PC-3 (cell line): ENCODE results near the gene SAMD13. TPM values are rescaled to one million over a fixed set of nuclear protein-coding genes. Genes with fewer than 3 reads are reported as not detected.

ENCODE experiments used
- ATAC-seq: fragments of 200-7000 bp; cut with Tn5 transposase; 2 replicates; pipeline ENCODE4 v1.9.1; 2020; ENCODE audit warnings: mild to moderate bottlenecking, moderate library complexity
- BruUV-seq: library from RNA; stranded (reverse); fragments of 400-500 nt; replicated peaks from 2 replicates; lab custom pipeline; 2021; lab: Mats Ljungman, UMichigan
- CTCF ChIA-PET: fragments of 300-600 bp; sonication (Branson Sonifier 250); formaldehyde crosslinking; loops from one replicate; lab custom pipeline; 2022; ENCODE audit warnings: antibody characterized with exemption; lab: Charles Lee
- POLR2A ChIA-PET: fragments of 300-600 bp; sonication (Branson Sonifier 250); formaldehyde crosslinking; loops from one replicate; lab custom pipeline; 2022; ENCODE audit warnings: antibody characterized with exemption; ENCODE audit not compliant: unreplicated experiment; lab: Charles Lee
- DNase-seq: peaks from one replicate; pipeline ENCODE4 v3.0.0-alpha.2; 2015
- H2AFZ ChIP-seq: fragments of 300-600 bp; sonication (generic); 2 replicates; pipeline ENCODE4 v1.6.0; 2016; ENCODE audit warnings: antibody characterized with exemption, low read length
- H3F3A ChIP-seq: fragments of 300-600 bp; sonication (generic); one replicate; pipeline ENCODE4 v1.6.0; 2017; ENCODE audit warnings: antibody characterized with exemption, low read length, control low read depth, mild to moderate bottlenecking; ENCODE audit not compliant: unreplicated experiment
- H3K27ac ChIP-seq: fragments of 300-600 bp; sonication (generic); 2 replicates; pipeline ENCODE4 v1.5.1; 2016; ENCODE audit warnings: mild to moderate bottlenecking, low read length
- H3K27me3 ChIP-seq: fragments of 300-600 bp; sonication (generic); 2 replicates; pipeline ENCODE4 v1.6.1; 2016; ENCODE audit warnings: low read length, mixed read lengths
- H3K36me3 ChIP-seq: fragments of 300-600 bp; sonication (generic); 2 replicates; pipeline ENCODE4 v1.6.1; 2016; ENCODE audit warnings: low read depth, mixed run types, low read length, mixed read lengths
- H3K4me1 ChIP-seq: fragments of 300-600 bp; sonication (generic); 2 replicates; pipeline ENCODE4 v1.5.1; 2016; ENCODE audit warnings: low read length; ENCODE audit not compliant: insufficient read depth
- H3K4me2 ChIP-seq: fragments of 300-600 bp; sonication (generic); 2 replicates; pipeline ENCODE4 v1.6.0; 2016; ENCODE audit warnings: low read length
- H3K4me3 ChIP-seq: fragments of 300-600 bp; sonication (generic); 2 replicates; pipeline ENCODE4 v1.5.1; 2016; ENCODE audit warnings: mild to moderate bottlenecking, low read length, mixed read lengths
- H3K79me2 ChIP-seq: fragments of 300-600 bp; sonication (generic); 2 replicates; pipeline ENCODE4 v1.6.1; 2017; ENCODE audit warnings: low read length, mixed read lengths
- H3K9ac ChIP-seq: fragments of 300-600 bp; sonication (generic); 2 replicates; pipeline ENCODE4 v1.6.0; 2016; ENCODE audit warnings: mild to moderate bottlenecking, low read length
- H3K9me2 ChIP-seq: fragments of 300-600 bp; sonication (generic); replicated peaks from 2 replicates; pipeline ENCODE4 v1.6.1; 2016; ENCODE audit warnings: mixed run types, low read length, mixed read lengths
- H3K9me3 ChIP-seq: fragments of 300-600 bp; sonication (generic); 2 replicates; pipeline ENCODE4 v1.6.1; 2016; ENCODE audit warnings: low read length, mixed read lengths
- H4K20me1 ChIP-seq: fragments of 300-600 bp; sonication (generic); 2 replicates; pipeline ENCODE4 v1.6.1; 2016; ENCODE audit warnings: low read length, mixed read lengths
- EZH2 ChIP-seq: fragments of 300-600 bp; sonication (generic); IDR thresholded peaks from one replicate; pipeline ENCODE4 v1.6.1; 2017; ENCODE audit warnings: antibody characterized with exemption, mild to moderate bottlenecking, low read length; ENCODE audit not compliant: unreplicated experiment
- EZH2phosphoT487 ChIP-seq: fragments of 300-600 bp; sonication (generic); IDR thresholded peaks from 2 replicates; pipeline ENCODE4 v1.6.1; 2018; ENCODE audit warnings: mild to moderate bottlenecking, antibody characterized with exemption, low read length, borderline replicate concordance
- intact Hi-C: fragments of 100-400 bp; cut with micrococcal nuclease; formaldehyde crosslinking; loops from 2 replicates; pipeline ENCODE4 v1.9.0; 2023
- total RNA-seq: library from RNA; depleted of rRNA; stranded (reverse); fragments of >200 nt; gene quantifications from 2 replicates; pipeline ENCODE4 v1.2.3, GENCODE V29; 2014
- TF ChIP-seq, protein P1 (sequence below): fragments of 300-600 bp; sonication (generic); conservative IDR thresholded peaks from 2 replicates; pipeline ENCODE4 v1.5.1; 2017; ENCODE audit warnings: antibody characterized with exemption, low read depth, mild to moderate bottlenecking, low read length

SAMD13 gene
- total RNA-seq, 1 experiment from 2014 or later, result 1.1 TPM

DNA sequence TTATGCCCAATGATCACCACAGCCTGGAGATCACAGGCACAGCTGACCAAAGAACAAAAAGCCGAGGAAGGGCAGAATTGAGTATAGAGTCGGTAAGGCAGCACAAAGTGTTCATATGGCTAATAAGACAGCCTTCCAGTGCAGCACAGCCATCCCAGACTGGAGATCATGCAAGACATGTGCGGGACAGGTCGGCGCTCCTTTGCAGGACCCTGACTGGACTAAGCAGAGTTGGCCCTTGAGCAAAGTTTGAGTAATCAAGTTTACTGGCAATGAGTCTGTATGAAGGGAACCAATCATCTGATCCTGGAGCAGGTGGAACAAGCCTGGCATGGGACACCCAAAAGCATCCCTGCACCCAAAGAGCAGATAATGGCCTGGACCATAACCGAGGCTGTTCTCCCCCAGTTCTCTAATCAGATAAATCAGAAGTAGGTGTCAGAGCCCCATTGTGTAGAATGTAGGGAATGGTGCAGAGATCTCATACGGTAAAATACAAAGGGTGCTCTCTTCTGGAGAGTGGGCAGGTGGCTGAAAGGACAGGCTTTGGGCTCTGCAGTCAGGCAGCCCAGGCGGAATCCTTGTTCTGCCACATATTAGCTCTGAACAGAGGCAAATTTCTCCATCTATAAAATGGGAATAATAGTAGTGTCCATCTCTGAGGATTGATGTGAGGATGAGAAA, 86.1 kb downstream of the SAMD13 start:
- Histone ChIP-seq H2AFZ (no peak overlapping the region), H3K9me2 (no peaks in the 10 kb centered on the region), H3K27me3 (no peaks in the 10 kb centered on the region), H3K4me3 (no peak overlapping the region), H3K27ac (no peak overlapping the region), H3F3A (no peaks in the 10 kb centered on the region), H3K9ac (no peak overlapping the region), H3K36me3 (no peaks in the 10 kb centered on the region), H4K20me1 (no peaks in the 10 kb centered on the region), H3K79me2 (no peaks in the 10 kb centered on the region), H3K4me2 (no peak overlapping the region), H3K4me1 (peaks cover 7% of the 10 kb centered on the region), H3K9me3 (no peaks in the 10 kb centered on the region)
- TF ChIP-seq, protein P1, sequence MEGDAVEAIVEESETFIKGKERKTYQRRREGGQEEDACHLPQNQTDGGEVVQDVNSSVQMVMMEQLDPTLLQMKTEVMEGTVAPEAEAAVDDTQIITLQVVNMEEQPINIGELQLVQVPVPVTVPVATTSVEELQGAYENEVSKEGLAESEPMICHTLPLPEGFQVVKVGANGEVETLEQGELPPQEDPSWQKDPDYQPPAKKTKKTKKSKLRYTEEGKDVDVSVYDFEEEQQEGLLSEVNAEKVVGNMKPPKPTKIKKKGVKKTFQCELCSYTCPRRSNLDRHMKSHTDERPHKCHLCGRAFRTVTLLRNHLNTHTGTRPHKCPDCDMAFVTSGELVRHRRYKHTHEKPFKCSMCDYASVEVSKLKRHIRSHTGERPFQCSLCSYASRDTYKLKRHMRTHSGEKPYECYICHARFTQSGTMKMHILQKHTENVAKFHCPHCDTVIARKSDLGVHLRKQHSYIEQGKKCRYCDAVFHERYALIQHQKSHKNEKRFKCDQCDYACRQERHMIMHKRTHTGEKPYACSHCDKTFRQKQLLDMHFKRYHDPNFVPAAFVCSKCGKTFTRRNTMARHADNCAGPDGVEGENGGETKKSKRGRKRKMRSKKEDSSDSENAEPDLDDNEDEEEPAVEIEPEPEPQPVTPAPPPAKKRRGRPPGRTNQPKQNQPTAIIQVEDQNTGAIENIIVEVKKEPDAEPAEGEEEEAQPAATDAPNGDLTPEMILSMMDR, result peak; percentile 47
- no peak for TF ChIP-seq EZH2
- no TSS peak for BruUV-seq
- DNase-seq (peak; percentile 22), ATAC-seq (peak; percentile 43; the same call in 1 of the 2 replicates)
- intact Hi-C loops, result no loop called here
- ChIA-PET POLR2A (no interaction called here), CTCF (interaction anchor here (0.6 kb wide), 1 partner anchor 246 kb away, joined by 3 read pairs; no protein-coding TSS in a partner anchor)

DNA sequence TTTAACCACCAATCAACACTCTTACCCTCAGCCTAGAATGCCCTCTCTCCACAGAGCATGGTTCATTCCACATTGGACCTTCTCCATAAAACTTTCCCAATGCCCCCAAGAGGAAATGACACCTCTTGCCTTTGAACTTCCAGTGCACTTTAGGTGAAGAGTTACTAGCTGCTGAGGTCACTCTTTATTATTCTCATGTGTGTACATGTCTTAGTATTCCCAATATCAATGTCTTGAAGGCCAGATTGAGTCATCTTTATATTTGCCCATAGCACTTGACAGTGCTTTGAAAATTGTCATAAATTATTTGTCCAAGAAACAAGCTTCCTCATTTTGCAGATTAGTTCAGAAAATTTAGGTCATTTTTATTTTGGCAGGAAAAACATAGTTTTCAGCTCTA, 88.7 kb downstream of the SAMD13 start:
- H3K27me3 ChIP-seq, result no peaks in the 10 kb centered on the region
- H3K79me2 ChIP-seq, result no peaks in the 10 kb centered on the region
- H3K4me2 ChIP-seq, result no peak overlapping the region
- H3K36me3 ChIP-seq, result no peaks in the 10 kb centered on the region
- ChIA-PET POLR2A (no interaction called here), CTCF (no interaction called here)
- no TSS peak for BruUV-seq
- intact Hi-C loops, result no loop called here
- no peak overlapping the region for H3K4me3 ChIP-seq
- no peaks in the 10 kb centered on the region for H4K20me1 ChIP-seq
- no peak overlapping the region for H3K27ac ChIP-seq
- H3K9me3 ChIP-seq, result no peaks in the 10 kb centered on the region
- no peak for TF ChIP-seq EZH2
- TF ChIP-seq EZH2phosphoT487, result no peak
- H3F3A ChIP-seq, result no peaks in the 10 kb centered on the region
- DNase-seq, result peak; percentile 33
- no peak overlapping the region for H2AFZ ChIP-seq
- H3K9me2 ChIP-seq, result no peaks in the 10 kb centered on the region
- no peak overlapping the region for H3K9ac ChIP-seq
- H3K4me1 ChIP-seq, result peaks cover 6% of the 10 kb centered on the region; the same call in 1 of the 2 replicates
- peak; percentile 70 for ATAC-seq

DNA sequence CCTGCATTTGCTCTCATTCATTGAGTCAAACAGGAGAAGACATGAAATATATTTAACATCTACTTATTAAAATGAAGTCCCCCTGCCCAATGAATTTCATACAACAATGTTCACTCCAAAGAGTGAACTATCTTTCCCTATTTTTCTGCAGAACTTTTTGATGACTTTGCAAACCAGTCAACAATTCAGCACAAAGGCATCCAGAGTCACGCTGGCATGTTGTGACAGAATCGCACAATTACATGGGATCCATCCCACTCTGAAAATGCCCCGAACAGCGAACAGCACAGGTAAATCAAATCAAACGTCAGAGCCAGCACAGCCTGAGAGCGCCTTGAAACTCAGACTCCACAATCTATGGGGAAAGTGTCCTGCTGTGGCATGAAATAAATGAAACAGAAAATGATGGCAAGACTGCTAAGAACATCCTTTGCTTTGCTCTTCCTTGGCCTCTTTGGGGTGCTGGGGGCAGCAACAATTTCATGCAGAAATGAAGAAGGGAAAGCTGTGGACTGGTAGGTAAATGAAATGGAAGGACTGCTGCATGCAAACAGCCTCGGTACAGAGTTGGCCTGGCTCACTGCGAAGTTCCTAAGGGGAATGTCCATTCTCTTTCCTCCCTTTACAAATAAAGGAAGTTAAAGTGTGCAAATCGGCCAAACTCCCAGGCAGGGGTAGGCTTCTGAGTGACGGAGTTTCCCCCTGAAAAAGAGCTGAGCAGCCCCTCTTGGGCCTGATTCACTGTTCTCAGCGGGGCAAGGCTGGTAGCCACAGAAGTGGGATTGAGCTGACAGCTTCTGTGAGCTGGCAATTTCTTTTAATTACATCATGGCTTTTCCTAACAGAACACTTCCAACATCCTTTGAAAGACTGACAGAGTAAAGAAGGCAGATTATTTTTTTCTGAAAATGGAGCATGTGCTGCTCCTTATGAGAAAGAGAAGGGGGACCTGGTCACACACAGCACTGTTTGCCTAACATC, 97.0 kb downstream of the SAMD13 start, which contains the start of gene DNASE2B:
DNASE2B (plus strand) TSS at position 310 of the 981 bp plus-strand sequence; CDS start at position 391, 81 bp downstream.
- Histone ChIP-seq H3K27me3 (no peaks in the 10 kb centered on the region), H3F3A (no peaks in the 10 kb centered on the region), H3K4me3 (no peak within 1 kb of the TSS), H3K9me2 (no peaks in the 10 kb centered on the region), H3K79me2 (no peaks in the 10 kb centered on the region), H3K36me3 (no peaks in the 10 kb centered on the region), H3K27ac (no peak within 1 kb of the TSS), H3K4me1 (peaks cover 12% of the 10 kb centered on the region), H3K4me2 (no peak within 1 kb of the TSS), H4K20me1 (no peaks in the 10 kb centered on the region), H3K9ac (no peak within 1 kb of the TSS), H2AFZ (no peak within 1 kb of the TSS), H3K9me3 (no peaks in the 10 kb centered on the region)
- no peak for DNase-seq
- intact Hi-C loops, result no loop called here
- ChIA-PET CTCF (no interaction called here), POLR2A (no interaction called here)
- BruUV-seq, result no TSS peak
- no peak for ATAC-seq
- no peak for TF ChIP-seq EZH2phosphoT487
- TF ChIP-seq, protein P1, result no peak
- no peak for TF ChIP-seq EZH2
